ENCODE measurements around the gene P2RY12. TPM values are rescaled to one million over a fixed set of nuclear protein-coding genes. Genes with fewer than 3 reads are reported as not detected.

Gene P2RY12
- total and polyA plus RNA-seq, 12 donors: 0.37 to 13.2 (median 2.6) TPM

DNA sequence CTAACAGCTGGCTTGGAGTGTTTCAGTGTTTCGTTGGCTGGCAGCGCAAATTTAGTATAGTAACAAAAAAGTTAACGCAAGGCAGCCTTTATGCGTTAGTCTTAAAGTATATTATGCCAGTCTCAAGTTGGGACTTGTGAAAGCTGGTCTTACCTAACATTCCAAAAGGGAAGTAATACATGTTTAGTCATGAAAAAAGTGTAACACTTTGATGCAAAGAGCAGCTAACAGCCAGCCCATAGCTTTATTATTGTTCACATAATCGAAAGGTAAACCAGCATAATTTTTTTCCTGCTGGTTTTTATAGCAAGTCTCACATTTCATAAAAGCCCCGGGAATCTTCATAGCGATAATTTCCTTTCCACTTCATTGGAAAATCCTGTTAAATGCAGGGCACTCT lies 65.6 kb downstream of the P2RY12 start:
- Histone ChIP-seq H3K4me3 (no peak overlapping the region), H3K27me3 (no peaks in the 10 kb centered on the region), H3K9me3 (replicated peaks in 1 of 3) (no peaks in the 10 kb centered on the region), H3K4me1 (replicated peaks in 1 of 2) (peaks cover 8 to 22% of the 10 kb centered on the region in 2 donors), H3K36me3 (replicated peaks in 1 of 2) (no peaks in the 10 kb centered on the region), H3K27ac (peak overlapping the region in 1 of 5 donors; percentile 2)
- no peak for TF ChIP-seq POLR2A (IDR thresholded peaks at IDR 0.05)
- TF ChIP-seq, protein P1, sequence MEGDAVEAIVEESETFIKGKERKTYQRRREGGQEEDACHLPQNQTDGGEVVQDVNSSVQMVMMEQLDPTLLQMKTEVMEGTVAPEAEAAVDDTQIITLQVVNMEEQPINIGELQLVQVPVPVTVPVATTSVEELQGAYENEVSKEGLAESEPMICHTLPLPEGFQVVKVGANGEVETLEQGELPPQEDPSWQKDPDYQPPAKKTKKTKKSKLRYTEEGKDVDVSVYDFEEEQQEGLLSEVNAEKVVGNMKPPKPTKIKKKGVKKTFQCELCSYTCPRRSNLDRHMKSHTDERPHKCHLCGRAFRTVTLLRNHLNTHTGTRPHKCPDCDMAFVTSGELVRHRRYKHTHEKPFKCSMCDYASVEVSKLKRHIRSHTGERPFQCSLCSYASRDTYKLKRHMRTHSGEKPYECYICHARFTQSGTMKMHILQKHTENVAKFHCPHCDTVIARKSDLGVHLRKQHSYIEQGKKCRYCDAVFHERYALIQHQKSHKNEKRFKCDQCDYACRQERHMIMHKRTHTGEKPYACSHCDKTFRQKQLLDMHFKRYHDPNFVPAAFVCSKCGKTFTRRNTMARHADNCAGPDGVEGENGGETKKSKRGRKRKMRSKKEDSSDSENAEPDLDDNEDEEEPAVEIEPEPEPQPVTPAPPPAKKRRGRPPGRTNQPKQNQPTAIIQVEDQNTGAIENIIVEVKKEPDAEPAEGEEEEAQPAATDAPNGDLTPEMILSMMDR (IDR thresholded peaks at IDR 0.05): no peak
- intact Hi-C loops (cut with DNase I): no loop called here
- WGBS, 4 donors: 79 to 88% (median 85%) methylated on average over 7 of the region's 7 CpGs
- no peak for DNase-seq

DNA sequence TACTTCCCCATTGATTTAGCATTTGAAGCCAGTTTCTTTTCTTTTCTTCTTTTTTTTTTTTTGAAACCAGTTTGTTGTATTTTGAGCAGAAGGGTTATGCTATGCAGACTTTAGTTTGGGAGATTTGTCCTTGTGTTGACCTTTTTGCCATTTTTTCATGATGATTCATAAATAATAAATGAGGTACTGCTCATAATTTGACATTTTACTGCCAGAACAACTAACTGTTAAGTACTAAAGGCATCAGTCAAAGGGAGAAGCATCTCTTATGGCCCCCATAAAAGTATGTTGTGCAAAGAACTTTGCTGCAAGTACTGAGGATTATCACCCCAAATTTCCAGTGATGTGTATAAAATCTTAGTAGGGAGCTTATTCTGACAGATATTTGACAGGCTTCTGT lies 66.2 kb downstream of the P2RY12 start:
- Histone ChIP-seq H3K27ac (peak overlapping the region in 1 of 5 donors; percentile 2), H3K4me1 (replicated peaks in 1 of 2) (peaks cover 8 to 22% of the 10 kb centered on the region in 2 donors), H3K27me3 (no peaks in the 10 kb centered on the region), H3K36me3 (replicated peaks in 1 of 2) (no peaks in the 10 kb centered on the region), H3K4me3 (no peak overlapping the region), H3K9me3 (replicated peaks in 1 of 3) (no peaks in the 10 kb centered on the region)
- TF ChIP-seq, protein P1 (IDR thresholded peaks at IDR 0.05): no peak
- no peak for TF ChIP-seq POLR2A (IDR thresholded peaks at IDR 0.05)
- intact Hi-C loops (cut with DNase I): no loop called here
- DNase-seq: no peak

DNA sequence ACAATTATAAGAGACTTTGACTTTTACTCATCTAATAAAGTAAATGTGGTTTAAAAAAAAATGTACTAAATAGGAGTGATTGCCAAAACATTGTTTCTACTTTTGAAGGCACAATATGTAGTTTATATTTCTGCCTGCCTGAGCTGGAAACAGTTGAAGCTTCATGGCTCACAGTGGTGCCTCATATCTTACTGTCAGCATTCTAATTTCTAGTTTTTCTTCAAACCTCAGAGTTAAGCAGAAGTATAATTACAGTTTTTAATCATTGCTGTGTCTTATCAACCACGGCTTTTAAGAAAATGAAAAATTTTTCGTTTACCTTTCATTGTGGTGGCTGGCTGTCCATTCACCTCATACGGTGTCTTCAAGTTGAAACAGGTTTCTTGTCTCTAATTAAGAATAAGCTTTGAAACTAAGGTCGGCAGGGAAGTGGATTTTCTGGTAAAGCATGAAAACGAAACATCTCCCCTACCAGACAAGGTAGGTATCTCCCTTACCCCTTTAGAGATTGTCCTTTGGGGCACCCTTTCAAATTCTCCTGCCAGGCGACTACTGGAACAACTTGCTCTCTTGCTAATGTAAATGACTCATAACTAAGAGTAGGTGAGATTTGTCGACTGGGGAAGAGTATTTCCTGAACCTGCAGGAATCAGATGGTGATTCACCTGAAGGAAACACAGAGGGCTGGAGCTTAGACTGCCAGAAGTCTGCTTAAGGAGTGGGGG lies 68.1 kb downstream of the P2RY12 start, which contains the start of gene GPR87:
TSS of gene GPR87 (minus strand) at position 554 of the 725 bp plus-strand sequence. CDS start 16,720 bp downstream, outside the sequence.
- H3K4me1 ChIP-seq (replicated peaks in 1 of 2): peaks cover 8 to 22% of the 10 kb centered on the region in 2 donors
- TF ChIP-seq, protein P1 (IDR thresholded peaks at IDR 0.05): no peak
- TF ChIP-seq POLR2A (IDR thresholded peaks at IDR 0.05): no peak
- WGBS, 4 donors: 72 to 77% (median 75%) methylated on average over 7 of the region's 7 CpGs

DNA sequence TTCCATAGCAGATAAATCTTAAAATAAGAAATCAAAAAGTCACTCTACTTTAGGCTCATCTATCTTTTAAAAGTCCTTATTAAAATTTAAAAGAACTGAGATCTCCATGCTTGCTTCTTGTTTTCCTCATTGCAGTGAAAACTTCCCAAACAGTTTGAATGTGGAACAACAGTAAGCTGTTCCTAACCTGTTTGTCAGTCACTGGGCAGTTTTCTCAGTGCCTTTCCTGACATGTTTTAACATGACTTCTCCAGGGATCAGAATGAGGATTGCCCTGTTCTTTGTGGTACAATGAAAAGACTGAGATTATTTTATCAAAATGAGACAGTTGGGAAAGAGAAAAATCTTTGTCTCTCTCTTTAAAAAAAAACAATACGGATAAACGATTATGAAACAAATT lies 68.7 kb downstream of the P2RY12 start:
- intact Hi-C loops (cut with DNase I): no loop called here
- TF ChIP-seq POLR2A (IDR thresholded peaks at IDR 0.05): no peak
- TF ChIP-seq, protein P1 (IDR thresholded peaks at IDR 0.05): no peak
- Histone ChIP-seq H3K9me3 (replicated peaks in 1 of 3) (no peaks in the 10 kb centered on the region), H3K27ac (no peak overlapping the region), H3K4me3 (no peak overlapping the region), H3K4me1 (replicated peaks in 1 of 2) (peaks cover 8 to 22% of the 10 kb centered on the region in 2 donors), H3K36me3 (replicated peaks in 1 of 2) (no peaks in the 10 kb centered on the region), H3K27me3 (no peaks in the 10 kb centered on the region)
- 91 to 93% (median 92%) methylated on average over 2 of the region's 2 CpGs for whole genome bisulfite sequencing, 4 donors
- no peak for DNase-seq

More for the DNA sequence above, 68.1 kb downstream of the P2RY12 start, which contains the start of gene GPR87:
- intact Hi-C loops (cut with DNase I): no loop called here
- Histone ChIP-seq H3K4me3 (no peak within 1 kb of the TSS), H3K36me3 (replicated peaks in 1 of 2) (no peaks in the 10 kb centered on the region), H3K27ac (no peak within 1 kb of the TSS), H3K27me3 (no peaks in the 10 kb centered on the region), H3K9me3 (replicated peaks in 1 of 3) (no peaks in the 10 kb centered on the region)
- no peak for DNase-seq
